SU-DHL-6 (cell line): ENCODE data around the gene RAD51AP2.

Source experiments
- EZH2phosphoT487 ChIP-seq: fragments of 200-600 bp; sonication (generic), shearing (Covaris generic); conservative IDR thresholded peaks from 2 replicates; pipeline ENCODE4 v1.6.1; 2018; ENCODE audit warnings: mild to moderate bottlenecking, antibody characterized with exemption, low read length, moderate library complexity, mixed read lengths
- TF ChIP-seq, protein P1 (sequence below): fragments of 200-600 bp; sonication (generic); IDR thresholded peaks from one replicate; pipeline ENCODE4 v1.5.1; 2017; ENCODE audit warnings: antibody characterized with exemption, mild to moderate bottlenecking, low read length, moderate library complexity; ENCODE audit not compliant: insufficient read depth, poor library complexity, severe bottlenecking

- TF ChIP-seq, protein P1, sequence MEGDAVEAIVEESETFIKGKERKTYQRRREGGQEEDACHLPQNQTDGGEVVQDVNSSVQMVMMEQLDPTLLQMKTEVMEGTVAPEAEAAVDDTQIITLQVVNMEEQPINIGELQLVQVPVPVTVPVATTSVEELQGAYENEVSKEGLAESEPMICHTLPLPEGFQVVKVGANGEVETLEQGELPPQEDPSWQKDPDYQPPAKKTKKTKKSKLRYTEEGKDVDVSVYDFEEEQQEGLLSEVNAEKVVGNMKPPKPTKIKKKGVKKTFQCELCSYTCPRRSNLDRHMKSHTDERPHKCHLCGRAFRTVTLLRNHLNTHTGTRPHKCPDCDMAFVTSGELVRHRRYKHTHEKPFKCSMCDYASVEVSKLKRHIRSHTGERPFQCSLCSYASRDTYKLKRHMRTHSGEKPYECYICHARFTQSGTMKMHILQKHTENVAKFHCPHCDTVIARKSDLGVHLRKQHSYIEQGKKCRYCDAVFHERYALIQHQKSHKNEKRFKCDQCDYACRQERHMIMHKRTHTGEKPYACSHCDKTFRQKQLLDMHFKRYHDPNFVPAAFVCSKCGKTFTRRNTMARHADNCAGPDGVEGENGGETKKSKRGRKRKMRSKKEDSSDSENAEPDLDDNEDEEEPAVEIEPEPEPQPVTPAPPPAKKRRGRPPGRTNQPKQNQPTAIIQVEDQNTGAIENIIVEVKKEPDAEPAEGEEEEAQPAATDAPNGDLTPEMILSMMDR = no peak
- no peak for TF ChIP-seq EZH2phosphoT487
These were observed 22.0 kb upstream of the RAD51AP2 start, which contains the start of gene VSNL1 for GRCh38 chr2:17540093-17540812.
